Hair follicle dermal papilla cell (primary cell): ENCODE measurements around the gene VPS37B. TPM values are rescaled to one million over a fixed set of nuclear protein-coding genes. Genes with fewer than 3 reads are reported as not detected.

Experiments
- total RNA-seq: library from RNA; depleted of rRNA; stranded (reverse); fragments of >200 nt; gene quantifications from 2 replicates; pipeline ENCODE4 v1.2.3, GENCODE V29; 2012

The VPS37B gene, protein sequence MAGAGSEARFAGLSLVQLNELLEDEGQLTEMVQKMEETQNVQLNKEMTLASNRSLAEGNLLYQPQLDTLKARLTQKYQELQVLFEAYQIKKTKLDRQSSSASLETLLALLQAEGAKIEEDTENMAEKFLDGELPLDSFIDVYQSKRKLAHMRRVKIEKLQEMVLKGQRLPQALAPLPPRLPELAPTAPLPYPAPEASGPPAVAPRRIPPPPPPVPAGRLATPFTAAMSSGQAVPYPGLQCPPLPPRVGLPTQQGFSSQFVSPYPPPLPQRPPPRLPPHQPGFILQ
- 32.3 and 39.1 TPM in 2 replicates for total RNA-seq

DNA sequence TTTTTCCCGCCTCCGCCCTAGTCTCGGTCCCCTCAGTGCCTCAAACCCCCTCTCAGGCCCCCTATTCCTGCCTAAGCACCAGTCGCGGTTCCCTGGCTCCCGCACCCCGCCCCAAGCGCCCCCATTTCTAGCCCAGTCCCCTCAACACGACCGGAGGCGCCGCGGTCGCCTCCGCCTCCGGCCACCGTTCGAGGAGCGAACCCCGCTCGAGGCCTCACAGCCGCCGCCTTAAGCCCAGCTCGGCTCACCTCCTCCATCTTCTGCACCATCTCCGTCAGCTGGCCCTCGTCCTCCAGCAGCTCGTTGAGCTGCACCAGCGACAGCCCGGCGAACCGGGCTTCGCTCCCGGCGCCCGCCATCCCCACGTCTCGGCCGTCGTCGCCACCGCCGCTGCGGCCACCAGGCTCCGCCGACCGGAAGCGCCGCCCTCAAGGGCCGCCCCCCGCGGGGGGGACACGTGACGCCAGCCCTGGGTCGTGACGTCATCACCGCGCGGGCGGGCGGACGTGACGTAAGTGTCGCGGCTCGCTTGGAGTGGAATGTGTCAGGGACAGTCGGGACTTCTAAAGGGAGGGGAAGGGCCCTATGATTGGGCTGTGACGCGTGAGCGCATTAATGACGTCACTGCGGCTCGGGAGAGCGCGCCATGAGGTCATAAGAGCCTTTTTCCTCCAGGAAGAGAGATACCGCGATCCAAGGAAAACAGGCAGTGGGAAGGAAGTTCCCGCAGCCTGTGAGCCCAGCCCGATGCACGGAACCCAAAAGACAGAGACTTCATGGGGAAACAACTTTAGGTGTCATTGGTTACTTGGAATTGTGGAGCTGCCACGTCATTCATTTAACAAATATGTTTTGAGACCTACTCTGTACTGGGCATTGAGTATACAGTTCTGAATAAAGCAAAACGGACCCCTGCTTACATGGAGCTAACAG, at the start of gene VPS37B:
TSS of gene VPS37B (minus strand) at position 421 of the 933 bp plus-strand sequence. CDS start at position 359, 62 bp downstream.

DNA sequence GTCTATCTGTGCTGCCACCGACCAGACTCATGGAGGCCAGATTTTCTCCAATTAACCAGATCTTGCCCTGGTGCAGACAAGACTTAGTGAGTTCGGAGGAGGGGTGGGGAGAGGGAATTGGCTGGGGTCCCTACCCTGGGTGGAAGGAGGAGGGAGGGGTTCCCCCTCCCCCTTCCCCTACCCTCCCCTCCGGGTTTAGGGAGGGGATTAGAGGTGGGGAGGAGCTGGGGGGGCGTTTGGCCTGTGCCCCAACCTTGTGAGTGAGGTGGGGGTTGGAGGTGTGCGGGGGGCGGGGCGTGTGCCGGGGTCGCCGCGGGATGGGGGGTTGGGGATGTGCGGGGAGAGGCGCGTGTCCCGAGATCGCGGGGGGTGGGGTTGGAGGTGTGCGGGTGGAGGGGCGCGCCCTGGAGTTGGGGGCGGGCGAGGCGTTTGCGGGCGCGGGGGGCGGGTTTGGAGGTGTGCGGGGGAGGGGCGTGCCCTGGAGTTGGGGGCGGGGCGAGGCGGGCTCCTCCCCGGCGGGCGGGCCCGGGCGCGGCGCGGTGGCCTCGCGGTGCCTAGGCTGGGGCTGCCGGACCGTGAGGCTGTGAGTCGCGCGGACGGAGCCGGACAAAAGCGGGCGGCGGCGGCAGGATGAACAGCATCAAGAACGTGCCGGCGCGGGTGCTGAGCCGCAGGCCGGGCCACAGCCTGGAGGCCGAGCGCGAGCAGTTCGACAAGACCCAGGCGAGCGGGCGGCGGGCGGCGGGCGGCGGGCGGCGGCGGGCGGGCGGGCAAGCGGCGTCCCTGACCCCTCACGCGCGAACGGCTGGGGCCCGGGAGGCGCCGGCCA, 60.8 kb downstream of the VPS37B start, which contains the start of gene HIP1R:
TSS of gene HIP1R (plus strand) at position 537 of the 829 bp plus-strand sequence. CDS start at position 631, 94 bp downstream.

Other genes starting within 250 kb of the VPS37B start
- gene HCAR2, start 192.8 kb downstream of the VPS37B start, total RNA-seq, result not detected in 2 replicates
- gene HCAR3, start 179.3 kb downstream of the VPS37B start, total RNA-seq, result not detected in 2 replicates
- under 0.01 and 0.16 TPM in 2 replicates for gene HCAR1, start 165.3 kb downstream of the VPS37B start, total RNA-seq
- gene DENR, start 143.3 kb downstream of the VPS37B start, total RNA-seq, result 29.4 and 36.8 TPM in 2 replicates
- gene CCDC62, start 121.6 kb downstream of the VPS37B start, total RNA-seq, result 0.49 and 0.65 TPM in 2 replicates
- 7.4 and 8.0 TPM in 2 replicates for gene HIP1R, start 60.7 kb downstream of the VPS37B start, total RNA-seq
- 10.7 and 14.4 TPM in 2 replicates for gene ABCB9, start 70.3 kb upstream of the VPS37B start, total RNA-seq
- 10.4 and 11.3 TPM in 2 replicates for gene OGFOD2, start 79.1 kb upstream of the VPS37B start, total RNA-seq
- gene ARL6IP4, start 84.6 kb upstream of the VPS37B start, total RNA-seq, result 70.7 and 104 TPM in 2 replicates